Left lobe of liver (tissue), 2 donors: ENCODE measurements around the gene ZNF385D. TPM values are rescaled to one million over a fixed set of nuclear protein-coding genes. Genes with fewer than 3 reads are reported as not detected.

Source experiments
- ATAC-seq: fragments of 200-7000 bp; cut with Tn5 transposase; one replicate; pipeline ENCODE4 v1.9.1; 2020; ENCODE audit warnings: mild to moderate bottlenecking, moderate library complexity
- DNase-seq: peaks from one replicate; pipeline ENCODE4 v3.0.0-alpha.2; 2020; ENCODE audit warnings: low spot score
- total RNA-seq: library from RNA; stranded (reverse); gene quantifications from one replicate; pipeline ENCODE4 v1.2.1, GENCODE V29; 2021
- donor health status: DM: no; HTN: no; CAD: no; lungs with moderate emphysema.
- donor health status: DM: no; HTN: yes; CAD: no.

The ZNF385D gene
- total RNA-seq, 1 donor from 2014 or later = 2.1 TPM

DNA sequence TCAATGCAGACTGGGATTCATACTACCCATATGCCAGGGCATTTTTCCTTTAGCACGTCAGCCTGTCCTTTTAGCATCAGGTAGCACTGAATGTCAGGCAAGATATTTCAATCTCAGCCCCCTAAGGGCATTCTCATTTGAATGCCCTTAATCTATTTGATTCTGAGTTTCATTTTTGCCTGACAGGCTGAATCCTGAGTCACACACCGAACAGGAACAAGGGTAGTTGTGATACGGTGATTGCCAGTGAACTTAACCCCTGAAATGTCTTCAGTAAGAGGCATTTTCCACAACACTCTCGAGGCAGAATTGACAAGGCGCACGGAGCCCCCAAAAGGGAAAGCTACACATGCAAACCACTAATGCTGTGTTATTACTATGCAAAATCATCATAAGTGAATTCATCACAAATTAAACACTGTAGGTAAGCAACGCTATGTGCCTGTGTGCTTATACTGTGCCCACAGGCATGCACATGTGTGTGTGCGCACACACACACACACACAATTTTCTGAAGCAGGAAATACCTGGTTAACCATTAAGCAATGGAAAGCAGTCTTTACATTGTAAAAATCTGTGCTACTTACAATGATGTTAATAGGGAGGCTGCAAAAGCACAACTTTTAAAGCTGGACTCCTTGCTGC lies 130.4 kb downstream of the ZNF385D start:
- DNase-seq = no peak

DNA sequence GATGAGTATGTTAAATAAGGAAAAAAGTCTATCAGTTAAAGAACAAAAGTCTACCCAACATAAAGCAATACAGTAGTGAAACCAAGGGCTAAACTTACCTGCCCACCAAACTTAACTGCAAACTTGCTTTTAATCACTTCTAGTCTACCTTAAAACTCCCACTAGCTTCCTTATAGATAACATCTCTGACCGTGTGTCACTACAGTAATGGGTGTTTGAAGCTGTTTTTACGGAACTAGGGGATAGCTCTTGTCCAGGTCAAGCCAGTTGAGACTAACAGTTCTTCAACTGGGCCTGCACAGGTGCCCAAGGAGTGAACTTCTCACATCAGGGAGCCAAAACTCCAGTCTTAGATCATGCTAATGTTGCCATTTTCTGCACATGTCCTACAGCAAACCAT lies 132.3 kb downstream of the ZNF385D start:
- DNase-seq = no peak
- ATAC-seq = no peak

More for the DNA sequence above, 130.4 kb downstream of the ZNF385D start:
- no peak for ATAC-seq

DNA sequence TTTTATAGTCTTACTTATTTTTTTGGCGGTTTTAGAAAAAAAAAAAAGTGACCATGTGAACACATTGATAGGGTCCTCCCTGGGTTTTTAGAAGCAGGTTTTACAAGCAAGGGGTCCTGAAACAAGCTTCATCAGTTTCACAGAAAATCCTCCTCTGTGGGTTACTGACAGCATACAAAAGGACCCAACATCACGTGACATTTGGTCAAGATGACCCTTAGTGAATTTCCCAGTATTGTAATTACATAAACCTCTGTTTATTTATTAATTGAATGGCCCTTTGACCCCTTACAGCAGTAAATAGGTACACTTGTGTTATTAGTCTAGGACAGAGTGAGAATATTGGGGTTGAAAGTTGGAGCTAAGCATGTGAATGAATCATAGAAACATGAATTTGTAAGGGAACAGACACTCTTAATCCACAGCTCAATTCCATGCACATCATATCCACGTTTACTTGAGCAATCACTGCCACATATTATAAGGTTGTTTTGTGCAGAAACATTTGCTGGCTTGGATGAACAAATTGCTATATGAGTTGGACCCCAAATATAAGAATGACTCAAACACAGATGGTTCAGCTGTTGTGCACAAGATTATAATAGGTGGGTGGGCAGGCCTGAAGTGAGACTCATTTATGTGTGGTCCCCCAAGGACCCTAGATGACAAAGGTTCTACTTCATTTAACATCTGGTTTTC lies 137.5 kb downstream of the ZNF385D start:
- DNase-seq (no peak), ATAC-seq (no peak)

DNA sequence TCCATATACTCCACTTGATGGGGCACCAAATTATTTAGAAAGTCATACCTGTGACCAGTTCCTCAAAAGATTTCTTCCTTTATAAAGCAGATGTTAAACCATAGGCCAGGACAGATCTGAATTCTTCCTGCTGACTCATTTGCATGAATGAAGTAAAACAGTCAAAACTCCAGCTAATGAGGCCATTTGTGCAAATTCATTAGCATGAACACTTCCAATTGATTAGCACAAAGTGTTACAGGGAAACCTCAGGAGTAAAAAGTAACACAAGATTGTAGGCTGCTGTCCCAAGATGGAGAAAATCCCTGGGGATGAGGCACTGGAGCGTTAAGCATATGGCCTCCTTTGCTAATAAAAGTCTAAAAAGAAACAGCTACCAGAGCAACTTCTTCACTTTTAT lies 149.8 kb downstream of the ZNF385D start:
- DNase-seq = no peak
- ATAC-seq = no peak

DNA sequence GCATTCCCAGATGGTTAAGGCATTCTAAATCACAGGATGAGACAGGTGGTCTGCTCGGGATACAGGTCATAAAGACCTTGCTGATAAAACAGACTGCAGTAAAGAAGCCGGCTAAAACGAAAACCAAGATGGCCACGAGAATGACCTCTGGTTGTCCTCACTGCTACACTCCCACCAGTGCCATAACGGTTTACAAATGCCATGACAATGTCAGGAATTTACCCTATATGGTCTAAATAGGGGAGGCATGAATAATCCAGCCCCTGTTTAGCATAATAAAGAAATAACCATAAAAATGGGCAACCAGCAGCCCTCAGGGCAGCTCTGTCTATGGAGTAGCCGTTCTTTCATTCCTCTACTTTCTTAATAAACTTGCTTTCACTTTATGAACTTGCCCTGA lies 151.1 kb downstream of the ZNF385D start:
- DNase-seq (no peak), ATAC-seq (no peak)

DNA sequence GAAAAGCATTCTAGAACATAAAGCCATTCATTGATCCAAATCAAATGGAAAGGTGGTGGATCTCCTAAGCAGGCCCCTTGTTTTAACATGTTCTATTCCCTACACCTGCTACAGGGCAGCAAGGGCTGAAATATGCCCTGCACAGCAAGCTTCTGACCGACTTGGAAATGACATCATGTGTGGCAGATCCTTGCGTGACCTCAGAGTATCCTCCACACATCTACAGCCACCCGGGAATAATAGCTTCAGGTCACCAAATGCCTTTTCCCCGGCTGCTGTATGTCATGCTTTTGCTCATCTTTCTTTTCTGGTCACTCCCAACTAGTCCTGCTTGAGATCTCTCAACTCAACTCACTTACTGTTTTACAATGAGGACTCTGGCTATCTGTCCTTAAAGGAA lies 158.2 kb downstream of the ZNF385D start:
- ATAC-seq (no peak), DNase-seq (no peak)

DNA sequence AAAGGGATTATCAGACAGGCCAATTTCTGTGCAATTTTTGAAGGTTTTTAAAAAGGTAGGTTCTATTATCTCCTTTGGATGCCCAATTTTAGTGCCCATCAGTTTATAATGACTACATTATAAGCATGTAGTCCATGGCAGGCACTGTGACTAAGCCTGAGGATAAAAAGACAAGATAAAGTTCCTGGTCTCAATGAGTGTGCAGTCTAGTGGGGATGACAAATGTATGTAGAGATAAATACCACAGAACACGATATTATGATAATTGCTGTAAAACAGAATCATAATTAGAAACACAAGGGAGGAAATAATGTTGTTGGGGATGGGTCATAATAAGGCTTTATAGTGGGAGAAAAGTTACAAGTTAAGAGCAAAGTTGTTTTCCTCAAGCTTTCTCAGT lies 163.1 kb downstream of the ZNF385D start:
- ATAC-seq = no peak
- DNase-seq = no peak

DNA sequence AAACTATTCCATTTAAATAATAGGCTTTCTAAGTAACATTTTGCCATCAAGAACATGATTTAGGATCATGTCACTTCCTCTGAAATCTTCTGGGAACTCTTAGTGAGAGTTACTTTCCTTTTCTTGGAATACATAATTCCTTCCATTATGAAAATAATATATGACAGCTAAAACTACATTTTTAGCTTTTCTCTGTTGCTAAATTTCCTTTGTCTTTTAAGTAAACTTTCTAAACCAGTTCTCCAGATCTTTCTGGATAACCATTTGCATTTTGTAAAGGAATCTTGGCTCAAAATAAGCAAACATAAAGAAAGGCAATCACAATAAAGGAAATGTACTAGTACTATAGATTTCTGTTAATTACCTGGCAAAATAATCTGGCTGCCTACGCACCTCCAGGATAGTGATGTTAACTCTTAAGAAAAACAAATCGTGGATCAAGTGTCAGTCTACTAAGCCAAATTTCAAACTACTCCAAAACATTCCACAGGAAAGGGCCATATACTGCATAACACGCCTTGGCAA lies 165.7 kb downstream of the ZNF385D start:
- DNase-seq = no peak
- ATAC-seq = no peak

DNA sequence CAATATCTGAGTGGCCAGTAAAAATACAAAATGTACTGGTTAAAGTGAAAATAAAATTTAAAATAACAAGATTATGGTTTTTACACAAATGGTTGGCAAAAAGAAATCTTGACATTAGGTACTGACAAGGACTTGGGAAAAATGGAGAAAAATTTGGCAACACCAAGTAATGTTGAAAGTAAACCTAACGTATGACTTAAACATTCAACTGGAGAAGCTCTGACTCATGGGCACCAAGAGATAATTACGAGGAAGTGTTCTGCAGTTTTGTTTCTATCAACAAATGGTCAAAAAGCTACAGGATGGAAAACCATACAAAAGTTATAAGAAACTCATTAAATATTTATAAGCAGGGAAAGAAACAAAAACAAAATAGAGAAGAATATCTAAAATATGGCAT lies 177.7 kb downstream of the ZNF385D start:
- DNase-seq (no peak), ATAC-seq (no peak)

DNA sequence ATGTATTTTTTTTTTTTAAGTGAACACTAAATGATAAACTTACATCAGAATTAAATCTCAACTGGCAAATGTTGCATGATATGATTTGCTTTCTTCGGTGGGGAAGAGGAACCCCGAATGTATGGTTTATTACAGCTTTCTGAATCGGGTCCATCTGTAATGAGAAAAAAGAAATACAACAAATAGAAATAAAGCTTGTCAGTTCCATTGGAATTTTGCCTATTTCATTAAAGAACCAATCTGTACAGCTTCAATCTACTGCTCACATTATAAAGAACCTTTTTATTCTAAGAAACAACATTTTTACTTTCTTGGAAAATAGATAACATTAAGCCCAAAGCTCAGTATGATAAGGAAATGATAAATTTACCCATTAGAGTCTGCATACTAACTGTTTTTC lies 186.5 kb downstream of the ZNF385D start:
- DNase-seq (no peak), ATAC-seq (no peak)

DNA sequence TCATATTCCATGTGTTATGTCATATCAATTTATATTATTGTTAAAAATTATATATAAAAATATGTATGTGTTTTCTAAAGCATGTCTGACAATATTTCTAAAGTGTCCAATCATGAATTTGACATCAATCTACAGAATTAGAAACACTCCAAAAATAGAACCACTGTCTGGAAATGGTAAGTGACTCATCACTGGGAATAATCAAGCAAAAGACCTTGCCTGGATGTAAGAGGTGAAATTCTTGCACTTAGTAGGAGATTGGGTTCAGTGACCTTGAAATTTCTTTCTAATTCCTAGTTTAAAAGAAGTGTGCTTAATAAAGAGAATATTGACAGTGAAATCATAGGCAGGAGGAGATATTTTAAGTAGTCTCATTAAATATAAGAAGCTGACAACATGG lies 188.8 kb downstream of the ZNF385D start:
- no peak for DNase-seq
- ATAC-seq = no peak

DNA sequence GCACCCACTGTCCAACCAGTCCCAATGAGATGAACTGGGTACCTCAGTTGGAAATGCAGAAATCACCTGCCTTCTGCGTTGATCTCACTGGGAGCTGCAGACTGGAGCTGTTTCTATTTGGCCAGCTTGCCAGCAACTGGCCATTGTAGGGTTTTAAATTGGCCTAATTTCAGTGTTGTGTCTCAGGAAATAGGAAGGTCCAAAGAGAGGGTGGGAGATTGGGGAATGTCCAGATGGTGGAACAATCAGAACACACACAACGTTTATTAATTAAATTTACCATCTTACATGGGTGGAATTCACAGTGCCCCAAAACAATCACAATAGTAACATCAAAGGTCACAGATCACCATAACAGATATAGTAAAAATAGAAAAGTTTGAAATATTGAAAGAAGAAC lies 189.5 kb downstream of the ZNF385D start:
- ATAC-seq (no peak), DNase-seq (no peak)

DNA sequence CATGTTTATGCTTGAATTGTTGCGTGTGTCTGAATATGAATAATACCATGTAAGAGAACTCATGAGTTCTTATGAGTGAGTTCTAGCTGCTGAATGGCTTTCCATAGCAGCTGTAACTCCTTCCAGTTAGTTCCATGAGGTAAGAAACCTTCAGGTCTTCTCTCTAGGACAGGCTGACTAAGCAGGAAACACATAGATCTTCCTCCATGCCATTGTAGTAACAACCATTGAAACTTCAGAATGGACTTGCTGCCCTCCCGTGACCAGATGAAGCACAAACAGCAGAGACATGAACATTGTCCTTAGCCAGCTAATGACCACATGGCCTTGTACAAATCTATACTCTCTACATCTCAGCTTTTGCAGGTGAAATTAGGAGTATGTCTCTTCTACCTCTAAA lies 200.0 kb downstream of the ZNF385D start:
- ATAC-seq (no peak), DNase-seq (no peak)

DNA sequence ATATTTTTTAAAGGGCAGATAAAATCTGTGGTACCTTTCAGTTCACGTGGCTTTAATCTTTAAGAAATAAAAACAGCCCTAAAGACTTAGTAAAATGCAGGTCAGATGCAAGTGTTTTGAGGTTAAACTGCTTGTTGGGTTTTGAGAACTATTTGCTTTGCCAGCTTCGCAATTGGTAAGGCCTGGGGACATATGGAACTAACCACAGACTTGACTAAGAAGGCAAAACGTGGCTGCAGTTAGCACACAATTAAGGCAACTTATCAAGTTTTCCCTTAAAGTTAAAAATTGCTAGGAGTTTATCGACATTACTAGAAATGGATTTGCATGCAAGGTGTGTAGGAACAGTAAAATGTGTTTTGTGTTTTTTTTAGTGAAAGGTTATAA lies 206.9 kb downstream of the ZNF385D start:
- DNase-seq (no peak), ATAC-seq (no peak)

DNA sequence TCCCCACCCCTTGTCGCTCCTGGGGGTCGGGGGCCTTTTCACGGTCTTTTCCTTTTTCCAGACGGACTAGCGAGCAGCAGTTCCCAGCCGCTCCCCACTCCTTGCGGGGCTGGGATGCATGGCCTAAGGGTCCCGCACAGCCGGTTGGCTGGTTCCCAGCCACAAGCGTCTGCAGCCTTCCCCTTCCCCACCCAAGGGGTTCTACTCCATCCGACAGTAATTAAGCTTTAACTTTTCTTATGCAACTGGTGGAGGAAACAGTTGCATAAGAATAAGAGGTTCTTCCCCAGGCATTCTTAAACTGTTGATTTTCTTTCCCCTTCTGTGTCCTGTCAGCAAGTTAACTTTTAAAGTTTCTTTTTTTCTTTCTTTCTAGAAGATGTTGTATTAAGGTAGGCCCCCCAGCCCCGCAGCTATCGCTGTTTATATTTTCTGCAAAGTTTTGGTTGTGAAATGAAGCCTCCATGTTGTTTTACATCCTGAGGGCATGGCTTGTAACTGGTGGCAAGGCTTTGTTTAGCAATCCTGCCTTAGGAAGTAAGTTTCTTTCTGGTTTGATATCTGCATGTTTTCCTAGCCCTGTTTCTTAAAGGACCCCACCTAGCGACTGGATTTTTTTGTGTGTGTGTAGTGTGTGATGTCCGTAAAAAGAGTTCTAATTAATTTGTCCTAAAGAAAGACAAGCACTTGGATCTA lies 207.5 kb downstream of the ZNF385D start:
- DNase-seq = no peak

DNA sequence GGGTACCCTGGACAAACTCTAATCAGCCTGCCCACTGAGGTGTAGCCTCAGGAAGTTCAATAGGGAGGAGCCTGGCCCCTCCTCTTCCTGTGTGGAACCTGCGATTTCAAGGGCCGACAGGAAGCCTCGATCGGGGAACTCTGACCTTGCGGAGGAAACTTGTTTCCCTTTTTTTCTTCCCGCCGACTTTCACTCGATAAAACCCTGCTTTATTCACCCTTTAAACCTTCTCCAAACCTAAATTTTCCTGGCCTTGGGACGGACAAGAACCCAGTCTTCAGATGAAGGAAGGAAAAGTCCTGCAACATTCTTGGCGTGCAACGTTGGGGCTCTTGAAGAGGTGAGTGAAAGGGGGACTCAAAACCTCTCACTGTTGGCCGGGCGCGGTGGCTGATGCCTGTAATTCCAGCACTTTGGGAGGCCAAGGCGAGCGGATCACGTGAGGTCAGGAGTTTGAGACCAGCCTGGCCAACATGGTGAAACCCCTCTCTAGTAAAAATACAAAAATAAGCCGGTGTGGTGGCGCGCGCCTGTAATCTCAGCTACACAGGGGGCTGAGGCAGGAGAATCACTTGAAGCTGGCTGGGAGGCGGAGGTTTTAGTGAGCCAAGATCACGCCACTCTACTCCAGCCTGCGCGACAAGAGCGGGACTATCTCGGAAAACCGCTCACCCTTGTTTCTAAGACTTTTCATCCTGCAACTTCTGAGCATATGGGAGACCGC lies 208.2 kb downstream of the ZNF385D start:
- no peak for ATAC-seq
- no peak for DNase-seq

More for the DNA sequence above, 207.5 kb downstream of the ZNF385D start:
- no peak for ATAC-seq

DNA sequence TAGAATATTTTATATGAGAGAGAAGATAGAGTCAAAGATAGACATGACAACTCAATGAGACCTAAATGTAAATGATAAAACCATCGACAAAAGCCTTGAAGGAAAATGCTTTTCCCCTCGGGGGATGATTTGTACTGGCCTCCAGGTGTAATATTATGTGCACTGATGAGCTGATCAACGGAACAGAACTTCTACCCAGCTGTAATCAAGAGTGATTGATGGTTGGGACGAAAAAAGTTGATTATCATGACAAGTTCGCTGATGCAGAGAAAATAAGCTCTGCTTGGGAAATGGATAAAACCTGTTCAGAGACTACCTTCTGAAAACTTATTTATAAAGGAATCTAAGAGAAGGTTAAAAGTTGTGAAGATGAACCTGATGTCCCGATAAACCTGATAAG lies 210.7 kb downstream of the ZNF385D start:
- no peak for ATAC-seq
- no peak for DNase-seq

DNA sequence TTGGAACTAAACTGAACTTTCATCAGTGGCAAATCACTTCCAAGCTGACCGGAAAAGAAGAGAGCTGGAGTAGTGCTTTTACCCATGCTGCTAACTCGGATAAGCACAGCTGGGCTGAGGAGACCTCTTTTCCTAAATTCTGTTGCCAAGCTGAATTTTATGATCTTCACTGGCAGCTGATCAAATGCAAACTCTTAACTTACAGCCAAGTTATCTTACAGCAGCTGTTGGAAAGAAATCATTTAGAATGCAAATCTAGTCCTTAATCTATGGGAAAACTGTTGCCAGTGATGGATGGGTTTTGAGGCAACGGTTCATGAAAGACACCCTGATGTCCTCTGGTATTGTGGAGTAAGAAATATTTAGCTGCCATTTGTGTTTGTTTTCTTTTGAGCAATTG lies 216.5 kb downstream of the ZNF385D start:
- no peak for ATAC-seq
- DNase-seq = no peak

DNA sequence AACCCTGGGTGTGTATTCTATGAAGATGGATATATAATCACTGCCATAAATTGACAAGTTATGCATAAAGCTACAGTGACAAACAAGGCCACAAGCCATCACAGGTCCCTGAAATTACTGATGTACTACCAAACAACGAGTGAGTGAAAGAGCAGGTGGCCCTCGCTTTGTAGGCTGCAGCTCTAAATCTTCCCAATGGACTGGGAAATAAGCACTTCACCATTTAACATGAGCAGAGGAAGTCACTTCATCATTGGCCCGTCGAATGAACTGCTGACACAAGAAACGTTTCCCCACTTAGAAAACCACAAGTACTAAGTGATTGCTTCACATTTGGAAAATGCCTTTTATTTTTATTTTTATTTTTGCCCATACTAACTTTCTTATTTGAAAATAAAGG lies 218.0 kb downstream of the ZNF385D start:
- no peak for ATAC-seq
- DNase-seq = no peak

DNA sequence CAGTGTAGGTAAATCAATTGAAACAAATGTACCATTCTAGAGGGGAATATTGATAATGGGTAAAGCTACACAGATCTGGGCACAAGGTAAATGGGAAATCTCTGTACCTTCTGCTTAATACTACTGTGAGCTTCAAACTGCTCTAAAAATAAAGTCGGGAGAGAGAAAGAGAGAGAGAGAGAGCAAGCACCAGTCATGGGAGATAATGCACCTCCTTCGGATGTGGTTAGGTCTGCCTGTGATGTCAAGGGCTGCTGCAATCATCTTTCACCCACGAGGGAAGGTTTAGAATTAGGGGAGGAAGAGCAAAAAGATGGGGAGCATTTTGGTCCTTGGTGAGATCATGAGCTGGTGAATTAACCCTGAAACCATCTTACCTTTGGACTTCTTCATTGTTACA lies 219.1 kb downstream of the ZNF385D start:
- no peak for DNase-seq
- no peak for ATAC-seq

DNA sequence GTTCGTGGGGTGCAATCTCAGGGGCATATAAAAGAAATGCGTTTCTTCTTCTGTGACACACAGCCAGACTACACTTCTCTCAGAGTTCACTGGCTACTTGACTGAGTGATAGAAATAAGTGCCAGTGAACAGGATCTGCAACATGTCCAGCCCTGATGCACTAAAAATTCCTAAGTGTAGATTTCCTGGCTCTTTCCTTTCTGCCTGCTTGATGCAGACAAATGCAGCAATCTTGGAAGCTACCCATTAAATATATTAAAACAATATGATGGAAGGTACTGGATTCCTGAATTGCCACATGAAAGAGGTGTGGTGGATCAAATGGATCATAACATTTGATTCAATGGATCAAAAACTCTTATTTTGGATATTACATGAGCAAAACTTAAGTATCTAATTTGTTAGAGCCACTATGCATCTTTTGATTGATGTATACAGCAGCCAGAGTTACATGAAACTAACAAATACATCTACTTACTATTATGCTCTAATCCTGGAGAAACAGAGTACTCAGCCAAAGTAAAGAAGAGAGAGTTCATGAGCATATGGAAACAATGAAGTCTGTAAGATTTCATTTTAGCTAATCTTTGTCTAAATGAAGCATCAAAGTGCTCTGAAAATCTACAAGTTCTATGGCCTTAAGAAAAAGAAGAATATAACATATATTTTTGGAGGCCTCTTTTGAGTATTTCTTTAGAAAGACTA lies 222.6 kb downstream of the ZNF385D start:
- ATAC-seq (no peak), DNase-seq (no peak)
